CD4-positive, alpha-beta T cell treated with Interleukin-2 at 100 ng/mL for 4 hours (primary cell): Measurements from ENCODE around the gene GNPAT.

Experiments used
- DNase-seq: peaks from one replicate; pipeline ENCODE4 v3.0.0-alpha.2; 2020; ENCODE audit warnings: low spot score

GNPAT gene

DNA sequence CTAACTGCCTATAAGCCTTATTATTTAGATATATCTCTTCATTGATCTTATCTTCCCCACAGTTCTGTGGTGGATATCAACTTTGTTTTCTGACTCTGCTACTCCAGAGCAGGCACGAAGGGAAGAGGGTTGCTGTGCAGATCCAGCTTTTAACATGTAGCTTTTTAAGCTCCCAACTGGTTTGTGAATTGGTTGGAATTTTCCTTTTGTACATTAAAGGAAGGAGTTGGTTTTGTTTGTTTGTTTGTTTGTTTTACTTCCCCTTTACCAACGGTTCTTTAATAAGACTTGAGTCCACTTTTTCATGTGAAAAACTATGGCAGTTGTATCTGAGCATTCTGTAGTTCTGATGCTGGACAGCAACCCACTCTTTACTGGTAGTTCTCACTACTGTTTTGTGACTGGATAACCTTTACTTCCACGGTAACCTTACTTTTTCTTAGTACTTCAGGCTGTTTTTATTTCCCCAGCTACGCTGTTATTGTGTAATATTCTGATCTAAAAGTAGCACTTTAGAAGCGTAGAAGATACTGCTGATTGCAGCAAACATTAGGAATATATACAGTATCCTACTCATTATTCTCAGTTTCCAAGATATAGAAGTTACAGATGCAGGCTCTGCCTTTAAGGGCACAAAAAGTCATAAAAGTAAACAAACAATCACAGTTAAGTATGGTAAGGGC lies 1.6 kb downstream of the GNPAT start:
- DNase-seq = no peak

DNA sequence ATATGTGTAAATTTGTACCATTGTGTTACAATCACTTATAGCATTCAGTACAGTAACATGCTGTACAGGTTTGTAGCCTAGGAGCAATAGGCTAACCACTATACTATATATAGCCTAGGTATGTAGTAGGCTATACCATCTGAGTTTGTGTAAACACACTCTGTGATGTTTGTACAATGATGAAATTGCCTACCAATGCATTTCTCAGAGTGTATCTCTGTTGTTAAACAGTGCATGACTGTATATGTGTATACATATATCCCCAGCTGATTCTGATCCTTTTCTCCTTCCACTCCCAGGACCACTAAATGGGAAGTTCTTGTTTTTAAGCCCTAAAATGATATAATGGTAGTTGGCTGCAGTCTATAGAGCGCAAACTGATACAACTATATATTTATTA lies 7.8 kb downstream of the GNPAT start:
- no peak for DNase-seq

DNA sequence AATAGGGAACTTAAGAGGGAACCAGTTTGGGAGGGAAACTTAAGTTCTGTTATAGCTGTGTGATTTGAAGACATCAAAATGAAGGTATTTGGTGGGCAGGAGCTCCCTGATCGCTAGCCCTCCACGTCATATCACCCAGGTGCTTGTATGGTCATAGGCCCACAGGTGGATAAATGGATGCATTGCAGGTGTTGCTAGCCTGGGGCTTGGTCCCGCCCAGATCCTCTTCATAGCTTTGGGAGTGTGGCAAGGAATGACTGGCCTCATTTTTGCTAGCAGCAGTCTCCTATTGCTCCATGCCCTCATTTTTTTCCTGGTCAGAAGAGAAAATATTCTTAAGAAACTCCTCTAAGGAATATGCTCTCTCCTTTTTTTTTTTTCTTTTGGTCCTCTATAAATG lies 11.3 kb downstream of the GNPAT start:
- no peak for DNase-seq

DNA sequence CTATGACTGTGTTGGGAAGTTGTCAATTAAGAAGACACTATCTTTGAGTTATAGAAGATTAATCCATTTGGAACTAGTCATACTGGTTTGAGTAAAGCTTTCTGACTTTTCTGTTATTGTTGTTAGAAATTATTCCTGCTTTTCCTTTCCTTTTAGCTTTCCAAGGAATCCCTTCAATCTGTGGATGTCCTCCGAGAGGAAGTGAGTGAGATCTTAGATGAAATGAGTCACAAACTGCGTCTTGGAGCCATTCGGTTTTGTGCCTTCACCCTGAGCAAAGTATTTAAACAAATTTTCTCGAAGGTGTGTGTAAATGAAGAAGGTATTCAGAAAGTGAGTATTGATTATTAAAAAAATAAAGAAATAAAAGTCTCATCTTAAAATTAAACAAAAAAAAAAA lies 19.3 kb downstream of the GNPAT start:
- no peak for DNase-seq

DNA sequence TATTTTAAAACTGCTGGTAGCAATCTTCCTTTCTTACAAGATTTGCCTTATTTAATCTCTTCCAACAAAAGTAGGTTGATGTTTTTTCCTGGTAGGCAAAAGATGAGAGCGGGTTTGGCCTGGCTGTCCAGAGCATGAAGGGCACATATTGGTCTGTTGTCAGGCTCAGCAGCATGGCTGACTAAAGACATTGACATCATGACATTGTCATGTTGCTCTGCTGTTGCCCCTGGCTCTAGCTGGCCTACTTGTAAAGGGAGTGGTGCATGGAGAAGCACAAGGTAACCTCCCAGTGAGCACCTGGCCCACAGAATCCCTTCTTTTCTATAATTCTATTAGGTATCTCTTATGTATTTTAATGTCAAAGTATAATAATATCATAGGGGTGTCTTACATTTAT lies 23.6 kb downstream of the GNPAT start:
- DNase-seq = no peak

DNA sequence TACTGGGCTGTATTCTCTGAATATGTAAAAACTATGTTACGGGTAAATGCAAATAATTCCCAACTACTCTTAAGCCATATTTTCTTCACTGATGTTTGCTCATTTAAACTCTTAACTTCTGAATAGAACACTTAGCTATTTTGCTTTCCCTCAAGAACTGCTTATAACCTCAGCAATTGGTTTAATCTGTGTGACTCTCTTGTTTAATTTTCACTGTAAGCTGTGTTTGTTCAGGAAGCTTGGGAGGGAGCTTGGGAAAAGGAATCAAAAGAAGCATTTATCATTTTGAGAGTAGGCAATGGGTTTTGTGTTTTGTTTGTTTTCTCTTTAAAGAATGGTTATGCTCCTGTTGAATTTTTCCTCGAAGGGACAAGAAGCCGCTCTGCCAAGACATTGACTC lies 24.4 kb downstream of the GNPAT start:
- DNase-seq = no peak

DNA sequence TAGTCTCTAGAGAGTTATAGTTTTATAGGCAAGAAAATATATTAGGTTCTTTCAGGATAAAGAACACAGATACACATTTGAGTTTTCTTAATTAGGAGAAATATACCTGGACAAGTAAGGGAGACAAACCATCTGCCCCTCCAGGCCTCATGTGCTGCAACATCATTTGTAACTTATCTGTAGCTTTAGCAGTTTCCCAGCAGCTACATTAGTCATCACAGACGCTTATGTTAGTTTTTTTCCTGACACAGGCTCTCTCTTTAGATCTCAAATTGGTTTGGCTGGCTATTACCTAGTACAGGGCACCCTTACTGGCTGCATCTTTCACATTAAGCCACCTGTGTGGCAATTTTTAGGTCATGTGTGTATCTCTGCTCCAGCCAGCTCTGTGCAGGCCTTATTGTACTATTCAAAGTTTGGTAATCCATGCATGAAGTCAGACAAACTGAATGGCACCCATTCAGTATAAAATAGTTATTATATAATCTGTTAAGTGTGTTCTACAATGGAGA lies 25.9 kb downstream of the GNPAT start:
- DNase-seq = no peak

DNA sequence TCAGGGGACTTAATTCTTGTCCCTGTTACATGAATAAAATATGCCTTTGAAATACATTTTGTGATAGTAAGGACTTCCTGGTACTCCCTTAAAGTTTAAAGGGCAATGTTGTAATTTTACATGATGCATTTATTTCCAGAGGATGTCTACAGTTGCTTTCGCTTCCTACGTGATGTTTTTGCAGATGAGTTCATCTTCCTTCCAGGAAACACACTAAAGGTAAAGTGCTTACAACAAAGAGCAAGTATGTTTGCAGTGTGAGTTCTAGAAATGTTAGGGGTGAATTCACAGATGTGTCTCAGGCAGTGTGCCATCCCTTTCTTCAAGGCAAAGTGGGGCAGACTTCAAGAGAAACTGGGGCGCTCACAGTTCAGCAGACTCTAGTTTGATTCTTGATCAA lies 31.2 kb downstream of the GNPAT start:
- DNase-seq = no peak

DNA sequence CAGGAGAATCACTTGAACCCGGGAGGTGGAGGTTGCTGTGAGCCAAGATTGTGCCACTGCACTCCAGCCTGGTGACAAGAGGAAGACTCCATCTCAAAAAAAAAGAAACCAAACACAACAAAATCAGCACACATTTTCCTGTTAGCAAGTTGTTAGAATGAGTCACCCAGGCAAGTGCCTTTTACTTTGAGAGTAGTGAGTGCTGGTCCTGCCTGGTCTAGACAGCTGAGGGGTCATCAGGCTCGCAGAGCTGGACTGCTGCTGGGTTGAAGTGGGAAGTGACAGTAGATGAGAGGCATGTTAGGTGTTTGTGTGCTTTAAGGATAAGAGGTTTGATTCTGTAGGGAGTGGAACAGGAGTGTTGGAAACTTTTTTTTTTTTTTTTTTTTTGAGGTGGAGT lies 31.9 kb downstream of the GNPAT start:
- DNase-seq = no peak

DNA sequence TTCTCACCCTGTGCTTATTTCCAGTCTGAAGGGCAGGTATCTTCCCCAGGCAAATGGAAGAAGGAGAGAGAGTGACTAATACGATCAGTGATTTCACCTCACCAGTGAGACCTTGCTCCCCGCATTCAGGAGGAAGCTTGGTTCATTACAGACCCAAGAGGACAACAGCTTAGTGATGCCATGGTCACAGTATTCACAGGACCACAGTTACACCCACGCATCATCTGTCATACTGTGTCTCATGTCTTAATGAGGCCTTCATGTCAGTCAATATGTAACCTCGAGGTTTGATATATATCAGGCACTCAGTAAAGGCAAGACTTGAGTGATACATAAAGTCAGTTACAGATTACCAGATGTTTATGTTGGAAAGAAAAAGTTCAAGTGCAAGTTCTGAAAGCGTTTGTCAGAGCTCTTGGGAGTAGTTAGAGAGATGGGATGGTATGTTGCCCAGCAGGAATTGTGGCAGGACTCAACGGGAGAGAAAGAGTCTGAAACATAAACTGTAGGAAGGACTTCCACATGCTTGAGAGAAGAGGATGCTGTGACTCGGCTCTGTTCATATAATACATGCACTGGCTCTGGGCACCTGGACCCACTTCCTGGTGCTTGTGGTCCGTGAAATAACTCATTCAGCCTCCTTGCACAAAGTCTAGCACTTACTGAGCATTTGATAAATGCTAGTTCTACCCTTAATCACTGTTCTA lies 33.3 kb downstream of the GNPAT start:
- no peak for DNase-seq

DNA sequence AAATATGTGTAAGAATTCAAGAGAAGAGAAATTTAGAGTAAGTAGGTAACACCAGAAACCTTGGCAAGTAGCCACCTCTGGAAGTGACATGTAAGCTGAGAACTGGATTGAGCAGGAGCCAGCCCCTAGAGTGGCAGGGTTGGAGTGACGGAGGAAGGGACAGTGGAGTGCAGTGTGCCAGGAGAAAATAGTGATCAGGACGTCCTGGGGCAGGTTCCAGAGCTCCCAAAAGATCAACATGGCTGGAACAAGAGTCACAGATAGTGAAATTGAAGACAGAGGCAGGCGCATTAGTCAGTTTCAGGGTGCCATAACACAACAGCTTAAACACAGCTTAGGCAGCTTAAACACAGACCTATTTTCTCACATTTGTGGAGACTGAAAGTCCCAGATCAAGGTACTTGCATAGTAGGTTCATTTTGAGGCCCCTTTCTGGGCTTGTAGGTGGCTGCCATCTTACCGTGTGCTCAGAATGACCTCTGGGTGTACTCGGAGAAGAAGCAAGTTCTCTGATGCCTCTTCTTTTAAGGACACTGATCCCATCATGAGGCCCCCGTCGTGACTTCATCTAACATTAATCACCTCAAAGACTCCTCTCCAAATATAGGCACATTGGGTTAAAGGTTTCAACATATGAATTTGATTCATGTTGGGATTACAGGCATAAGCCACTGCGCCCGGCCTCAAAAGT lies 37.2 kb downstream of the GNPAT start:
- no peak for DNase-seq

DNA sequence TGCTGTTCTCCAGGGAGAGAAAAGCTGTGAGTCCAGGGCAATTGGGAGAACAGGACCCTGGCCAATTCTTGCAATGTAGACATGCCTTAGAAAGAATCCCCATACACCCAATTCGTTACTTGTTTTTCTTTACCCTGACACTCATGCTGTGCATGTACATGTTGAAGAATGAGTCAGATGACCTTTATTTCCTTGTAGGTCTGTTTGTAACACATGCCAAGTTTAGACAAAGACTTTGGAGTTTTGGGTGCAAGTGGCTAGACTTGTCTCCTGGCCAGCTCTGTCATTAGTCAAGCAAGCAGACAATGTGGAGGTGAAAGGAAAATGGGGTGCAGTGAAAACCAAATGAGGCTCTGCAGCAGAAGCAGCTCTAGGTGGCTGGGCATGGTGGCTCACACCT lies 38.1 kb downstream of the GNPAT start:
- DNase-seq = no peak

DNA sequence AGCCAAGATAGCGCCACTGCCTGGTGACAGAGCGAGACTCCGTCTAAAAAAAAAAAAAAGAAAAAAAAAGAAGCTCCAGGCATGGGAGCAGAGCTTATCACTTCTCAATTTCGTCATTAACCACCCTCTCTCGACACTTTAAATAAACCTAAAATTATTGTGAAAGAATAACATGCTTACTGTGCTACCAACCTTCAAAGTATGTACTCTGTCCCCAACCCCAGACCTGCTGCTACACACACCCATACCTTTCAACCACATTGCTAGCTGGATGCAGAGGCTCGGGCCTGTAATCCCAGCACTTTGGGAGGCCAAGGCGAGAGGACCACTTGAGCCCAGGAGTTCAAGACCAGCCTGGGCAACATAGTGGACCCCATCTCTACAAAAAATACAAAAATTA lies 38.7 kb downstream of the GNPAT start:
- DNase-seq = no peak

DNA sequence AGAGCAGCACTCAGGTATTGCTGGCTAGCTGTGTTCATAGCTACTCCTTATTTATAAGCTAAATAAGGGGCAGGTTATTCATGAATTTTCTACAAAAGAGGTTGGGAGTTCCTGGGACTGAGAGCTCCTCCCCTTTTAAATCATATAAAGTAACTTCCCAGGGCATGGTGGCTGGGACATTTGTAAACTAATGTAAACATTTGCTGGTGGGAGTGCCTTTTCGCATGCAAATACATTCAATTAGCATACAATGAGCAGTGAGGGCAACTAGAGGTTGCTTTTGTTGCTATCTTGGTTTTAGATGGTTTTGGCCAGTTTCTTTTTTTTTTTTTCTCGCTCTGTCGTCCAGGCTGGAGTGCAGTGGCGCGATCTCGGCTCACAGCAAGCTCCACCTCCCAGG lies 43.4 kb downstream of the GNPAT start:
- DNase-seq = no peak

DNA sequence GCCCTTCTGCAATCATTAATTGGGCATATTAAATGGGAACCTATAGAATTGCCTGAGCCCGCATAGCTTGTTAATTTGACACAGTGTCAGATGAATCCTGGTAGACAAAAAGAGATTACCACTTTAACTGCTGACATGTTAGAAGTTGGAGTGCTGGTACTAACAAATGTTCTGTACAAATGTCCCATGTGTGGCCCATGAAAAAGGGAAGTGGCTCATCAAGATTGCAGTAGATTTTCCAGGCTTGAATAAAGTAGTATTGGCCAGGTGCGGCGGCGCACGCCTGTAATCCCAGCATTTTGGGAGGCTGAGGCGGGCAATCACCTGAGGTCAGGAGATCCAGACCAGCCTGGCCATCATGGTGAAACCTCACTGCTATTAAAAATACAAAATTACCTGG lies 45.6 kb downstream of the GNPAT start:
- DNase-seq = no peak

DNA sequence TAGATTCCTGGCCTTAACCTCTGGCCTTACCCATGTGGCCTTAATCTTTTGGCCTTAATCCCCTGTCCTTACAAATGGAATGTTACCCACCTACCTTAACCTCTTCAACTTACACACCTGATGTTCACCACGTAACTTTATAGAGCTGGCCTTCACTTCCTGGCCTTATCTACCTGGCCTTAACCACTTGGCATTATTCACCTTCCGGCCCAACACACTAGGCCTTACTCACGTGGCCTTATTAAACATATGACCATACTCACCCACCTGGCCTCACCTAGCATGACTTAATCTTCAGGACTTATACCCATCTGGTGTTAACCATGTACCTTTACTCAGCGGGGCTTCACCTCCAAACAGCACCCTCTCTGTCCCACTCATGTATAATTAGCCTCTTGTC lies 54.9 kb downstream of the GNPAT start:
- no peak for DNase-seq

DNA sequence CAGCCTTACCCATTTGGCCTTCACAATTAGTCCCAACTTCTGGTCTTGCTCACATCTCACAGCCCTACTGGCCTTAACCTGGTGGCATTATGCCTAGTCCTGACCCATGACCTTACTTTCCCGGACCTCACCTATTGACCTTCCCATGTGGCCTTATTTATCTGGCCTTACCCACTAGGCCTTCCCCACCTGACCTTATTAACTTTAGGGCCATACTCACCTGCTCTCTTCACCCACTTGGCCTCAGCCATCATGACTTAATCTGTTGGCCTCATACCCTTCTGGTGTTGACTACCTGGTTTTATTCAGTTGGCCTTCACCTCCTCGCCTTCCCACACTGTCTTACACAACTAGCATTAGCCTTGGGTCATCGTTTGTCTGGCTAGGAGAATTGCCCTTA lies 61.0 kb downstream of the GNPAT start:
- DNase-seq = no peak

DNA sequence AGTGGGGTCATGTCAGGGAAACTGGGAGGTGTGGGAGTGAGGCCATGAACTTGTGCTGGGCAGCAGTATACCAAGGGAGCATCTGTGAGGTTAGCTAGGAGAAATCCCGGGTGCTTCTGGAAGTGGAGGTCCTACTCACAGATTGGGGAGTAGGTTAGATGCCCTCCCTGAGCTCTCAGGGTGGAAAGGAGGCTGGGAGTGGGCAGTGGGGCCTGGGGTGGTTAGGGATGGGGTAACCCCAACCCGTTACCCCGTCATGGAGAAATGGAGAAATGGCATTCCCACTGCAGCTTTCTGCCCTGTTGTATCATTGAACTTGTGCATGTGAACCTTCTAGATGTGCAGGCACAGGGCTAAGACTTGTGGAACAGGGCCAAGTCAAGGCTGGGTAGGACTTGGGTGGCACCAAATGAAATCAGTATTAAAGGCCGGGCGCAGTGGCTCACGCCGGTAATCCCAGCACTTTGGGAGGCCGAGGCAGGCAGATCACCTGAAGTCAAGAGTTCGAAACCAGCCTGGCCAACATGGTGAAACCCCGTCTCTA lies 69.5 kb downstream of the GNPAT start:
- no peak for DNase-seq

DNA sequence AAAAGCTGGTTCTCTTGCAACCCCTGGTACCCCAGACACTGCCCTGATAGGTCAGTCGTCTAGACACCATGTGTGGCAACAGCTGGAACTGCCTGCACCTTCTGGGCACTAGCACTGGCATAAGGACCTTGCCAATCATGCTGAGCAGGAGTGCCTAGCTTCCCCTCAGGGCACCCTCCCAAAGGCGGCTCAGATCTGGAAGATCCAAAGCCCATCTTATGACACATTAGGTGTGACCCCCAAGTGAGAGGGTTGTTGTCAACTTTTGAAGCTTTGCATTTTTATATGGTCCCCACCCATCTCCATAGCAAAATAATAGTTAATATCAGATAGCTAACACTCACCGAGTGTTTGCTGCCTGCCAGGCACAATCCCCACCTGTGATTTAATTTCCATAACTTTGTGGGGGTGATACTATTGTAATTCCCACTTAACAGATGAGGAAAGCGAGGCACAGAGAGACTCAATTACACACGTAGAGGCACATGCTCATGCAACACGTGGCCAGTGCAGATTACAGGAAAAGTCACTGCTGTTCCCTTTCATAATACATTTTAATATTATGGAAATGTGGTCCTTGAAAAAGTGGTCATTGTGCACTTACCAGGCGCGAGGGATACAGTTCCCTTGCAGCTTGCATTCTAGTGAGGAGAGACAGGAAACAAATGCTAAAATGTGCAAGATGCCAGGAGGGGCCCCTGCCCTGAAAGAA lies 70.9 kb downstream of the GNPAT start:
- no peak for DNase-seq

DNA sequence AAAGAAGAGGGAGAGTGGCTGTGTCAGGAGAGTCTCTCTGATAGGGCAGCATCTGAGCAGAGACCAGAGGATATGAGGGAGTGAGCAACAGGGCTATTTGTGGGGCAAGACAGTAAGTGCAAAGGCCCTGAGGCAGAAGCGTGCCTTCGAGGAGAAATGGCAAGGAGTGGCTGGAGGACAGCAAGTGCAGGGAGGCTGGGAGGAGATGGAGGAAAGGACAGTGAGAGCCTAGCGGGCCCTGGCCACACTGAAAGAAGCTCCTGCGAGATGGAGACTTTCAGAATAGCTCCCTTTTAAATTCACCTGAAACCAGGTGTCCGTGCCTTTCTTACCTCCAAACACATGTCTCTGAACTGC lies 71.4 kb downstream of the GNPAT start:
- no peak for DNase-seq

DNA sequence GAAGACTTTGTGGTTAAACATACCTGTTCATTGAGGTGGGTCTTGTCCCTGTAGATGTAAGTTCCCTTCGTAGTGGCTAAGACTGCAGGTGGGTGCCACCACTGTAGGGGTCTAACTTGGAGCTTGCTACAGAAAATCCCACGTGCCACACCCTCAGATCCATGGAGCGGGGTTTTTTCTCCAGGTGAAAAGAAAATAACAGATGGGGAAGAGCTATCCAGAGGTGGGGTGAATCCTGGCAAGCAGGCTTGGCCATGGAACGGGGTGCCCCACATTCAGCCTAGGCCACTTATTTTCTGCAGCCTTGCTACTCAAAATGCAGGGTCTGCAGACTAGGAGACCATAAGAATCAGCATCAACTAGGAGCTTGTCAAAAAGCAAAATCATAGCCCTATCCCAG lies 72.6 kb downstream of the GNPAT start:
- DNase-seq = no peak

DNA sequence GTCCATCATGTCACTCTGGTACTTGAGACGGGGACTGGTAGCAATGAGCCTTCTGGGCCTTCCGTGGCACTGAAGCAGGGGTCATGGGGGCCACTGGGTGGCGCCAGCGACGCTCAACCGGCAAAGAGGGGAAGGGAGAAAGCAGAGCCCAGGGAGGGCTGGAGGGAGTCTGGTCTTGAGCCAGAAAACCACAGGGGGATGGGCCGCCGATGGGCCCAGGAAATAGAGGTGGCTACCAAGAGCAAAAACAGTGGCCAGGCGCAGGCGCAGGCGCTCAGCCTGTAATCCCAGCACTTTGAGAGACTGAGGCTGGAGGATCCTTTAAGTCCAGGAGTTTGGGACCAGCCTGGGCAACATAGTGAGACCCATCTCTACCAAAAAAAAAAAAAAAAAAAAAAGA lies 74.9 kb downstream of the GNPAT start:
- DNase-seq = peak; percentile 26
